GDM1 (cell line): ENCODE measurements around the gene CFAP157.

Source experiments
- DNase-seq: peaks from one replicate; lab custom pipeline; 2025; lab: John Stamatoyannopoulos, UW

CFAP157 gene

GRCh38 chr9:127762111-127762676 is 55.4 kb downstream of the CFAP157 start:
- no peak for DNase-seq

- DNase-seq, result peak; percentile 20
These were observed 57.2 kb downstream of the CFAP157 start for GRCh38 chr9:127763918-127764384.

- no peak for DNase-seq
These were observed 58.6 kb downstream of the CFAP157 start for GRCh38 chr9:127765418-127765817.
